GM18873 (cell line): Measurements from ENCODE around the gene JAK1.
"Not testable (repeated sequence)": the region's sequence is repeated elsewhere in the genome, so short reads cannot be mapped to it uniquely, and the experiment has no call there.

Experiments
- ATAC-seq: cut with Tn5 transposase; IDR thresholded peaks from one replicate; pipeline ENCODE4 v1.9.1; 2021; ENCODE audit warnings: mild to moderate bottlenecking, moderate library complexity, moderate number of reproducible peaks; ENCODE audit not compliant: unreplicated experiment, low FRiP score

JAK1 gene

DNA sequence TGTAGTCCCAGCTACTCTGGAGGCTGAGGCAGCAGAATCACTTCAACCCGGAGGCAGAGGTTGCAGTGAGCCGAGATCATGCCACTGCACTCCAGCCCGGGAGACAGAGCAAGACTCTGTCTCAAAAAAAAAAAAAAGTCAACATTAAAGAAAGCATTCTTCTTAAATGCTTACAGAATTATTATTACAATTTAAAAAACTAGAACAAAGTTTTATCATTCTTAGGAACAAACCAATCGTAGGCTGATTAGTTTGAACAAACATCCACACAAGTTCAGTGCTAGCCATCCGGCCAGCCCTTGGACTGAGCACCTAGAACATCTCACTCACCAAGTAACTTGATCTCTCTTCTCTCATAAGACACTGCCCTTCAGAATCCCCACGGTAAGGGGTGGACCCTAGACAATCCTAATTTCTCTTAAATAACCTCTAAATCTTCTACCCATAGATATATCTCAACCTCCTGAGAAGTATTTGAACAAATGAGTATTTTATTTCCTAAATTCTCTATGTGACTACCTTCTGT lies 16.0 kb downstream of the JAK1 start:
- ATAC-seq = no peak

DNA sequence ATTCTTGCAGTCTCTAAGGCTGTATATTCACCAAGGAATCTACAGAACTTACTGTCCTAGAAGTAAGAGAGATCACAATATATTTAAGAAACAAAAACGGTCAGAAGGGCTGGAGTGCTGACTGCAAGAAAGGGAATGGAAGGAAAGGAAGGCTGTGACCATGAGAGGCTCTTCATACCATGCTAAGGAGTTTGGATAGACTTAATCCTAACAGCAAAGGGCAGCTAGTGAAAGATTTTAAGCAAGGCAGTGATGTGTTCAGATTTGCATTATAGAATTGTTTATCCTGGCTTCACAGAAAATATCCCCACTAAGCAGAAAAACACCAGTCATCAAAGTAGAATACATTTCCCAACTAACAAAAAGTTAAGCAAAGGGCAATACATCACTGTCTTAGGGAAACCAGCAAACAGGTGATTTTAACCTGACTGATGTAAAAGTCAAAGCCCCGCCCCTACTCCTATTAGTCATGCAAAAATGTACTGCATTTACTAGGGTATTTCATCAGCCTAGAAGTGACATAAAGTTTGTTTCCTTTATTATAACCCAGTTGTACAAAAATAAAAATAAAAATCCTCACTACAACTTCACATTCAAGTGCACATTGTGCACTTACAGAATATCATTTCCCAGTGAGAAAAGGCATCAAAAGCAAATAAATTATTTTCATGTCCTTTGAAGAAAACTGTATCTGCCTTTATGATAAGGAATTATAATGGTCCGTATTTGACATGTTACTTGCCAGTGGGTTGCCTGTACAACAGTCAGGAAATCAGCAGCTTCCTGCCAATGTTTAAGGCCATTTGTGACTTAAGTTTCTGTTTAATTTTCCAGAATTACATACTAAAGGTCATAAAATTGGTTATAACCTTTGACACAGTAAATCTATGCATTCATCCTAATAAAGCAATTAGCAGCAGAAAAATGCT lies 17.2 kb downstream of the JAK1 start:
- no peak for ATAC-seq

DNA sequence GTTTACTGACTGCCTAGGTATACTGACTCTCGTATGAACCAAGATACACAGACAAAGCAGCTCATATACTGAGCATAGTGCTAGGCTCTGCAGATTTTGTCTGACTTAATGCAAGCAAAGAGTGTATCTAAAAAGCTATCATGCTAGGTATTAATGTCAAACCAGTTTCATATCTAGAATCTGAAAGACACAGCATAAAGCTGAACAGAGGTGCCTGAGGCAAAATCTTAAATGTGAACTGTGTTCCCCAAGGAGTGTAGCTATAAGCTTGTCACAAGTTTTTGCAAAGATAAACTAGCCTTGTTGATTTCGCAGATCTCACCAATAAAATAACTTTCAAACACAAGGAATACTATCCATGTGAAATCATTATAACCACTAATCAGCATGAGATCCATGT lies 18.1 kb downstream of the JAK1 start:
- no peak for ATAC-seq

DNA sequence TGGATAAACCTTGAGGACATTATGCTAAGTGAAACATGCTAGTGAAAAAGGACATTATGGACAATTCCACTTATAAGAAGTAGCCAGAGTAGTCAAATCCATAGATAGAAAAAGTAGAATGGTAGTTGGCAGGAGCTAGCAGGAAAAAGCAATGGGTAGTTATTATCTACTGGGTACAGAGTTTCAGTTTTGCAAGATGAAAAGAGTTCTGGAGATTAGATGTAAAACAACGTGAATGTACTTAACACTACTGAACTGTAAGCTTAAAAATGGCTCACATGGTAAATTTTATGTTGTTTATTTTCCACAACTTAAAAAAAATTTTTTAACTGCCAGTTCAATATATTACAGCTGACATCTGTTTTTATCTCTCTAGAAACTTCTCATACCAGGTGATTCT lies 19.4 kb downstream of the JAK1 start:
- ATAC-seq = no peak

DNA sequence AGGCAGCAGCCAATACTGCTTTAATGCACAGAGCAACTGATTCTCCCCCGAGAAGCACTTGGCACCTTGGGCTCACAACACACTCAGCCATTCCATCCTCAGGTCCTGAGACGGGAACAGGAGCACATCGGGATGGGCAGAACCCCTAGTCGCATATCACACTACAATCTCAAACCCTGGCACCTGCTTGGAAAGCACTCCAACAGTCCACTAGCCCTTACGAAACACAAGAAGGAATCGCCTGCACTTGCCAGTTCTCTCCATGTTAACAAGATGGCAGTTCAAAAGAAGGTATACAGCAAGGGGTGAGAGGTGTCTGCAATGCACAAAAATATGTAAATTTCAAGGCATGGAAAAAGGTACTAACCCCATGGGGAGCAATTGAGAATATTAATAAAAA lies 21.4 kb downstream of the JAK1 start:
- ATAC-seq = no peak

DNA sequence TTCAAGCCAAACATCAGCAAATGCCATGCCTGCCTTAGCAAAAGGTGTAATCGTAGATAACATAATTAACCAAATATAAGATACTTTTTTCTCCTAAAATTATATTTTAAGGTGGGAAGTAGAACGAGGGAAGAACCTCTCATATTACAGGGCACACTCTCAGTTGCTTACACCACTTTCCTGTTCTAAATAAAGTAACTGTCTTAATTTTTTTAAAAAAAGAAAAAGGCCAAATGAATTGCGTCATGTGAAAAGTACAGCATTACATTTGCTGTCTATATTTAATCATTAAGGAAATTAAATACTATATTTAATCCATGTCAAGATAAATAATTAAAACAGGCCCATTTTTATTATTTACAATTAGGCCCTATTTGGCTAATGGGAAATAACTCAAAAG lies 23.7 kb downstream of the JAK1 start:
- ATAC-seq = no peak

DNA sequence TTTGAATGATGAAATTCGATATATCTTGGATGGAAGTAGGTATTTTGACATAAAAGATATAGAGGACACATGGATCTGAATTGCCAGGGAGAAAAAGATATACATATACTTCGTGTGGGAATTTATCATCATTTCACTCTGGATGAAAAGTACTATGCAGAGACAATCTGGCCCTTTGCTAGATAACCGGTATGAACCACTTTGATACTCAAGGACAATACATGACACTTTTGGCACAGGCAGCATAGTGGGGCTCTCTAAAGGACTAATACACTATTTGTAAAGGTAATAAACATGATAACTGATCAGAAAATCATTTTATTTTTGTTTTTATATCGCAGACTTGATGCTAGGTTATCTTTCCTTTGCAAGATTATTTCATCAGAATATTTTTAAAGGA lies 24.2 kb downstream of the JAK1 start:
- no peak for ATAC-seq

DNA sequence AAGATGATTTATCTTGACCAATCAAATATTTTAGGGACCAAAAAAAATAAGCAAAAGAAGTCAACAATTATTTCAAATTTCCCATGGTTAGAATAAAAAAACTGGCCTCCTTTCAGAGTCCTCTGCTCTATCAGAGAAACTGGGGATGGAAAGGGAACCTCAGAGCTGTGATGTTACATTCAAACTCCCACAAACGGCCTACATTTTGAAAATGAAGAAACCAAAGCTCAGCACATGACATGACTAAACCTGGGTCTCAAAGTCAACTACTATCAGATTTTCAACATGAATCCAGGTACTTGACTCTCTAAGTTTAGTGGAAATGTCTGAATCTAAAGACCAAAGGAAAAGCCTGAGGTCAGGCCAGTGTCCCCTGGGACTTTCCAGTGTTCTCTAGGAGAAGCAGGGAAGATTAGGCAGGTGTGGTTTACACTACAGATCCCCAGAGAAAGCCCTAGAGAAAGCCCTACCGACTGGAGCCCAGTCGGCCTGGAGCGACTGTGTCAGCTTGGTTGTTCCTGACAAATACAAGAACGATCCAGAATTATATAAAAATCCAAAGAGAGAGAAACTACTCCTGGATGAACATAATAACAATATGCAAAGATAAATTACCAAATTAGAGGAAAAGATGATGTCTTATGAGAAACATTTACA lies 24.8 kb downstream of the JAK1 start:
- ATAC-seq = no peak

DNA sequence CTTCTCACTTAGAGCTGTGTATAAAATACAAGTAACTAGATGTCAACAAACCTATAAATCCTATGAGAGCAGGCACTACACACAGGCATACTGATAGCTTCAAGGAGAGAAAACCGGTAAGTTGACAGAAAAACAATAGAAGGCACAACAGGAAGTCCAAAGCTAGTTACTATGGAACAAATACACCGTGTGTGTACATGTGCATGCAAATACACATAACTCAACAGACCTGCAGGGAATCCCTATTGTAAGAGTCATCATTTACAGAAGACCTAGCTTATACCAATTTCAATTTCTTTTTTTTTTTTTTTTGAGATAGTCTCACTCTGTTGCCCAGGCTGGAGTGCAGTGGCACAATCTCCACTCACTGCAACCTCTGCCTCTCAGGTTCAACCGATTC lies 26.3 kb downstream of the JAK1 start:
- no peak for ATAC-seq

DNA sequence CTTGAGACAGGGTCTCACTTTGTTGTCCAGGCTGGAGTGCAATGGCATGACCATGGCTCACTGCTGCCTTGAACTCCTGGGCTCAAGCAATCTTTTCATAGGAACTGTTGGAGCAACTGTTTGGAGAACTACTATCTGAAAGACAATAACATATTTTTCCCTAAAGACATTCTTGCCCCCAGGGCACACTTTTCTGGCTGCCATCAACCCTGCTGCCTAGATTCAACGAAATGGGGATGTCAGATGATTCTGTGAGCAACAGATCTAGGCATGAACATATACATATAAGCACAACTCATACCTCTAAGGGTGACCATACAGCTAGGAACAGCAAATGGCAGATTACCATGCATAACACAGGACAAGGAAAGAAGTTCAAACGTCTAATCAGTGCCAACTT lies 27.4 kb downstream of the JAK1 start:
- no peak for ATAC-seq

DNA sequence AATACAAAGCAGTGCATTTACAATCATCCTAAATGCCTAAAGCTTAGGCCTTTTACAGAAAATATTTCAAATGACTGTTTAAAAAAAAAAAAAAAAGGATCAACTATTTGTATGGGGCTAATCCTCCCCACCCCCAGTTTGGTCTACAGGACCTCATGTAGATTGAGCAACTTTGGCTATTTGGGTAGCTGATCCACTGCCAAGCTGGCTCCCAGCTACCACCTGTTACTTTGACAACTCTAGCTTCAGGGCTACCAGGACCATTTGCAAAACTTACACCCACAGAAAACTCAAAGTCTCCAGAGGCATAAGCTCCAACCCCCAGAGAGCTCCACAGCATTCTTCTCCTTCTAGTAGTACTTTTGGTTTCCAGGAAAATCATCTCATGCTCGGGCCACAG lies 29.4 kb downstream of the JAK1 start:
- ATAC-seq = no peak

DNA sequence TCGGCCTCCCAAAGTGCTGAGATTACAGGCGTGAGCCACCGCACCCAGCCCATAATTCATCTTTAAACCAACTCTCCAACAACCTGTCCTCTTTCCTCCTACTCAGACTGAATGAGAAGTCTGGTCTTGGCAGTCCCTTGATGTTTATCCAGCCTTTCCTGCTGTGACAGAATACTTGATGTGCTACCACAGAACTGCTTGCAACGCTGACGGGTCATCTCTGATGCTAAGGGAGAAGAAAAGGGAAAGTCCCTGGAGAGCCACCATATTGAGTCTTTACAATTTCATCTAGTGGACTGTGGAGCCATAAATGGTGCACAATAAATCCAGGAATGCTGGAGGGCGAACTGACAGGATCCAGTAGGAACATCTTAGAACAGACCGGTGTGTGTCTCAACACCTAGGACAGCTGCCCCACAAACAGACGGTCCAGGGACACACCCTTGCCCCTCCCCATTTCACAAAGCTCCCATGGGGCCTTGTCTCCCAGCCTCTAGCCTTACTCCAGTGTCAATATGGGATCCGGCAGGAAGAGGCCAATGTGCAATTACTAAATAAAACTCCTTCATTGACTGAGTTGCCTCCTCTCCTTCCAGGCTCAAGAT lies 30.7 kb downstream of the JAK1 start:
- ATAC-seq = no peak

DNA sequence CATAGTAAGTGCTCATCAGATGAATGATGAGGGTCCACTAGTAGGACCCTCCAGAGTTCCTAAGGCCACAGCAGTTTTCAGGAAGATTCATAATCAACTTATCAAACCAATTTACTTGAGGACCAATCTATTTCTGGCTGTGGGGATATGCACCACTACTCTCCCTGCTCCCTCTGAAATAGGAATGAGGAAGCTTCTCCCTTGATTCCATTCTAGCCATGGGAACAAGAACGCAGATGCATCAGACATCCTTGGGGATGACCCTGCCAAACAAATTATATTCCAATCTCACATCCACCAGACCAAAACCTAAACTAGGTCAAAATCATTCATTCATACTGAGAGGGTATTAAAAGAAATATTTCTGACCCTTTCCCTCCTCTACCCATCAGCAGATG lies 31.5 kb downstream of the JAK1 start:
- no peak for ATAC-seq

DNA sequence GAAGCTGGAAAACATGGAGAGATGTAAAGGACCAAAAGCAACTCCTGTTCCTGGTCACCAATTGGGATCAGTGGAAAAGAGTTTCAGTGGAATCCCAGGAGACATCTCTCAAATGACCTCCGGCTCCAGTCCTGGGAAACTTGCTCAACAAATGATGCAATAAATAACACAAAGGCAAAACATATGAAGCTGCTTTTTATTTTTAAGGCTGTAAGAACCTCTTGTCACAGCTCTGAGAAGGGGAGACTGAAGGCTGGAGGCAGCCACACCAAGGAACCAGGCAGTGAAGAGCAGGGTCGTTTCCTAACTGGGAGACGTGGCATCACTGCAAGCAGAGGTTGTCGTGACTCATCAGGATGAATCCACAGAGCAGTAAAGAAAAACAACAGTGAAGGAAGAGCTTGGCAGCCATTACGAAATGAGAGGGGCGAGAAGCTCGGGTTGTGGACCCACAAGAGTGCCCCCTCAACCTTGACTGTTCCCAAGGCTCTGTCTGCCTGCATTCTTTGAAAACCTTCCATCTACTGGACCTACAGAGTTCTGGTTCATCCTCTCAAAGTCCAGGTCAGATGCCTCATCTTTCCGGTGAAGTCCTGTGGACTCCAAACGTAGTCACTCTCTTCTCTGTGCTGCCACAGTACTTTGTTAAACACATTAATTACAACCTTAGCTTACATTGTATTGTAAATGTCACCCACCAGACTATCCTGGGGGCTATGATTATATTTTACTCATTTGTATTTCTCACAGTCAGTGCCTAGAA lies 32.1 kb downstream of the JAK1 start:
- ATAC-seq = no peak

DNA sequence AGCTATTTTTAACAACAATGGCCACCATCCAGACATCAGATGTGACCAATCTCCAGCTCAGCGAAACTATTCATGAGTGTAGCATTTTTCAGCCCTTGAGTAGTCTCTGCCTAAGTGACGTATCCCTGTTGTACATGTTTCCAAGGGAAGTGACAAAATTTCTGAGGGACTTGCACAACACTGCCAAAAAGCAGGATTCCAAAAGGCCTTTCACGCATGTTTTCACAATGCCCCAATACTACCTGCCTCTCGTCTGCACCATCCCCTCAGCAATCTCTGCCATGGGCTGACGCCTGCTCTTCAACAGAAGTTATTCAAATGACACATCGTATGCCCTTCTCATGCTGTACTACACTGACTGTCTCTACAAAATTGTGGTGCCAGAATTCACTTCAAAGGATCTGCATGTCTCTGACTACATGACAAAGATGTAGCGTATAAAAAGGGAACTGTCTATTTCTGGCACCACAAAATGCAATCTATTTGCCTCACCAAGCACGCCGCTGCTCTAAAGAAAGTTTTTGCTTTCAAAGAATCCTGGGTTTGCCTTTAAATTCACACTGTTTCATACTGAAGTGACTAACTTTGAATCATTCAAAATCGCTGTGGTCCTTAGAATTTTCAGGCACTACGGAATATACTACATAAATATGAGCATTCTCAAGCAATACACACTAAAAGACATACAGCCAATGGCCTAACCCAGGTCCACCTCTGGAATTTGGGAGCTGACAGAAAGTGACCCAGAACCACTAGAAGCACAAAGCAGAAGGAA lies 32.9 kb downstream of the JAK1 start:
- ATAC-seq = no peak

DNA sequence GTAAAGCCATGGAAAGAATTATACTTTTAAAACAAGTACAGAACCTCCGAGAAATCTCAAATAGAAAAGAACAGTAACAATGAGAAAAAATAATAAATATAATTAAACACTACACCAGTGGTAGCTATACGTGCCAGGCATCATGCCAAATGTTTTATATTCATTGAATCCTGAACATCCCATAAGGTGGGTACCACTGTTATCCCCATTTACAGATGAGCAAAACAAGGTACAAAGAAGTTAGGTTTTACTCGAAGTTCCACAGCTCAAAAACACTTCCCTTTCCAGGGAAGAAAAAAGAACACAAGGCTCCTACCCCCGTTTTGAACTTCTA lies 33.4 kb downstream of the JAK1 start:
- ATAC-seq = no peak

DNA sequence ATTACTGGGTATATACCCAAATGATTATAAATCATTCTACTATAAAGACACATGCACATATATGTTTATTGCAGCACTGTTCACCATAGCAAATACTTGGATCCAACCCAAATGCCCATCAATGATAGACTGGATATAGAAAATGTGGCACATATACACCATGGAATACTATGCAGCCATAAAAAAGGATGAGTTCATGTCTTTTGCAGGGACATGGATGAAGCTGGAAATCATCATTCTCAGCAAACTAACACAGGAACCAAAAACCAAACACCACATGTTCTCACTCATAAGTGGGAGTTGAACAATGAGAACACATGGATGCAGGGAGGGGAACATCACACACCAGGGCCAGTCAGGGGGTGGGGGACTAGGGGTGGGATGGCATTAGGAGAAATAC lies 35.7 kb downstream of the JAK1 start:
- ATAC-seq = not testable (repeated sequence)

DNA sequence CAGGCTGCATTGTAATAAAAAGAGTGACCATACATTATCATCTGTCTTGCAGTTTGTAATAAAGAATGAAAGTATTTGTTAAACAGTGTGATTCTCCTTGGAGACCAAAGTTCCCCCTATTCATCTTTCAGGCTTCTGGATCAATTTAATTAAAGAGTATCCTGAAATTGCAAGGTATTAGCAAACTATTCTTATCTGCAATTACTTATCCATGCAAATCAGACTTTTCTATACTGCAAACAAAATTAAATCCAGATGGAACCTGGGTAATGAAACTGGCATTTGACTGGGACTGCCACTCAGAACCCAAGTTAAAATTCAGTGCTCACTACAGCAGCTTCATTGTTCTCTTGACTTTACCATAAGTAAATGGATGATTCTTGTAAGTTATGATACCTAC lies 37.1 kb downstream of the JAK1 start:
- ATAC-seq = no peak

DNA sequence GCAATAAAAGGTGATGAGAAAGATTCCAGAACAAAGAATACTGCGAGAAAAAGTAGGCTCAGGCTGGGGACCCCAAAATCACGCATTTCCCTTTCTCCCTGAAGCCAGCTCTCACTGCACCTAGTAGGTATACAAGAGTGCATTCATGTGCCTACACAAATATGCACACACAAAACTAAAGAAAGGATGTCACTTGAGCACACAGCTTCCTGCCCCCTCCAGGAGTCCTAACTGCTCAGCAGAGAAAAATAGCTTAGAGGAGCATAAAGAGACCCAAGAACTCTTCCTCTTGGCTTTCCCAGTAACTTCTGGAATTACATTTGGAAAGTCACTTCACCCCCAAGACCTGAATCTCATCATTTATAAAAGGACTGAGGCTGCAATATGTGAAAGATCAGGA lies 38.0 kb downstream of the JAK1 start:
- no peak for ATAC-seq

DNA sequence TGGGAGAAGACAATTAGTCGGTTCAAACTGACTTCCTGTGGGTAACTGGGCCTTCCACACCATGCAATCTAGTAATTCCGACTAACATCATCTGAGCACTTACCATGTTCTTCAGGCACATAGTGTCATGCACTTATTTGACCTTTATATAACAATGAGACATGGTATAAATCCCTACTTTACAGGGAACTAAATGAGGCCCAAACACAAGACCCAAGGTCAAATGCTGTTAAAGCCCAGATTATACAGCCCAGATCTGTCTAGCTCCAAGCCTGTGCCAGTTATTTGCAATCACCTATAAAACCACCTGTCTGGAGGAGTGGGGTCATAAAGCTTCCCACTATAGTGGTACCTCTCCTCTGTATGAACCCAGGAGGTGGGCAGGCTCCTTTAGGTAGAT lies 40.8 kb downstream of the JAK1 start:
- no peak for ATAC-seq
